Ascending aorta (tissue), 2 donors: Measurements from ENCODE around the gene LYPD6B. TPM values are rescaled to one million over a fixed set of nuclear protein-coding genes. Genes with fewer than 3 reads are reported as not detected.

Experiments used
- DNase-seq, 2 donors: peaks; one replicate each; pipeline ENCODE4 v3.0.0-alpha.2; 2019; ENCODE audit warnings: low spot score in 2 of 2
- H3K27ac ChIP-seq, 2 donors: fragments of 200-600 bp; sonication (generic); one replicate each; pipeline ENCODE4 v1.5.1; 2016 to 2017; ENCODE audit warnings: mild to moderate bottlenecking in 1 of 2
- H3K27me3 ChIP-seq: fragments of 200-600 bp; sonication (generic); one replicate; pipeline ENCODE4 v1.5.1; 2017
- H3K36me3 ChIP-seq, 2 donors: fragments of 200-600 bp; sonication (generic); one replicate each; pipeline ENCODE4 v1.5.1; 2016
- H3K4me1 ChIP-seq, 2 donors: fragments of 200-600 bp; sonication (generic); one replicate each; pipeline ENCODE4 v1.5.1; 2016 to 2017; ENCODE audit warnings: mild to moderate bottlenecking in 1 of 2
- H3K4me3 ChIP-seq, 2 donors: fragments of 200-600 bp; sonication (generic); one replicate each; pipeline ENCODE4 v1.5.1; 2016 to 2017; ENCODE audit warnings: mild to moderate bottlenecking in 1 of 2
- H3K9me3 ChIP-seq, 2 donors: fragments of 200-600 bp; sonication (generic); one replicate each; pipeline ENCODE4 v1.5.1; 2016
- CTCF ChIP-seq, 3 experiments: fragments of 200-600 bp in 2 of 3; fragments of 450-650 bp in 1 of 3; sonication (generic) in 2 of 3; IDR thresholded peaks; one replicate each; pipeline ENCODE4 v1.5.1; 2016 to 2019; ENCODE audit warnings: antibody characterized with exemption in 3 of 3, mild to moderate bottlenecking in 1 of 3, moderate library complexity in 1 of 3
- intact Hi-C: fragments of 100-400 bp; cut with DNase I; formaldehyde crosslinking; loops from one replicate; pipeline ENCODE4 v1.15.1; 2023
- total RNA-seq: library from RNA; depleted of rRNA; stranded (reverse); fragments of >200 nt; gene quantifications from one replicate; pipeline ENCODE4 v1.1.0, GENCODE V29; 2016

The LYPD6B gene
- total RNA-seq, 1 donor from 2014 or later: not detected

- no peak overlapping the region for H3K4me3 ChIP-seq
- TF ChIP-seq CTCF (IDR thresholded peaks at IDR 0.05): no peak
- intact Hi-C loops: no loop called here
- no peaks in the 10 kb centered on the region for H3K4me1 ChIP-seq
- no peaks in the 10 kb centered on the region for H3K27me3 ChIP-seq
- H3K36me3 ChIP-seq: peaks cover 0 to 5% of the 10 kb centered on the region in 2 donors
- no peak overlapping the region for H3K27ac ChIP-seq
- no peaks in the 10 kb centered on the region for H3K9me3 ChIP-seq
- DNase-seq: no peak
Measured at GRCh38 chr2:149005471-149006077, 32.9 kb upstream of the LYPD6B start.

- Histone ChIP-seq H3K27me3 (no peaks in the 10 kb centered on the region), H3K9me3 (no peaks in the 10 kb centered on the region), H3K4me3 (no peak overlapping the region), H3K36me3 (peaks cover 0 to 5% of the 10 kb centered on the region in 2 donors), H3K27ac (no peak overlapping the region), H3K4me1 (no peaks in the 10 kb centered on the region)
- intact Hi-C loops: no loop called here
- no peak for DNase-seq
- TF ChIP-seq CTCF (IDR thresholded peaks at IDR 0.05): no peak
Measured at GRCh38 chr2:149006883-149007543, 31.5 kb upstream of the LYPD6B start.

- DNase-seq: no peak
- H3K27me3 ChIP-seq: no peaks in the 10 kb centered on the region
- TF ChIP-seq CTCF (IDR thresholded peaks at IDR 0.05): no peak
- no peaks in the 10 kb centered on the region for H3K9me3 ChIP-seq
- peaks cover 0 to 5% of the 10 kb centered on the region in 2 donors for H3K36me3 ChIP-seq
- no peak overlapping the region for H3K27ac ChIP-seq
- H3K4me1 ChIP-seq: no peaks in the 10 kb centered on the region
- no peak overlapping the region for H3K4me3 ChIP-seq
- intact Hi-C loops: no loop called here
Measured at GRCh38 chr2:149008381-149008780, 30.1 kb upstream of the LYPD6B start.

GRCh38 chr2:149009576-149010461 is 28.7 kb upstream of the LYPD6B start:
- intact Hi-C loops: no loop called here
- TF ChIP-seq CTCF (IDR thresholded peaks at IDR 0.05): no peak
- H3K9me3 ChIP-seq: no peaks in the 10 kb centered on the region
- H3K36me3 ChIP-seq: peaks cover 0 to 5% of the 10 kb centered on the region in 2 donors
- no peak for DNase-seq
- H3K27me3 ChIP-seq: no peaks in the 10 kb centered on the region
- no peaks in the 10 kb centered on the region for H3K4me1 ChIP-seq
- no peak overlapping the region for H3K27ac ChIP-seq
- H3K4me3 ChIP-seq: no peak overlapping the region

GRCh38 chr2:149012545-149012944 is 26.0 kb upstream of the LYPD6B start:
- Histone ChIP-seq H3K9me3 (no peaks in the 10 kb centered on the region), H3K4me3 (no peak overlapping the region), H3K4me1 (peaks cover 0 to 2% of the 10 kb centered on the region in 2 donors), H3K36me3 (peaks cover 0 to 5% of the 10 kb centered on the region in 2 donors), H3K27me3 (no peaks in the 10 kb centered on the region), H3K27ac (no peak overlapping the region)
- intact Hi-C loops: no loop called here
- no peak for DNase-seq
- no peak for TF ChIP-seq CTCF (IDR thresholded peaks at IDR 0.05)
